Heart right ventricle (tissue), 16 donors: ENCODE results near the gene KAT2A. TPM values are rescaled to one million over a fixed set of nuclear protein-coding genes. Genes with fewer than 3 reads are reported as not detected.
"Not testable (repeated sequence)": the region's sequence is repeated elsewhere in the genome, so short reads cannot be mapped to it uniquely, and the experiment has no call there.

Experiments
- ATAC-seq, 8 donors: fragments of 200-7000 bp; cut with Tn5 transposase; one replicate each; pipeline ENCODE4 v1.9.1; 2020; ENCODE audit warnings: mild to moderate bottlenecking in 8 of 8, moderate library complexity in 8 of 8, moderate number of reproducible peaks in 1 of 8
- DNase-seq, 2 donors: peaks; one replicate each; pipeline ENCODE4 v3.0.0-alpha.2; 2020
- H3K27ac ChIP-seq, 10 donors: fragments of 200-600 bp; sonication (generic) in 2 of 10; one replicate each; pipeline versions ENCODE4 v1.5.0 to v1.8.0; 2020 to 2022; ENCODE audit warnings: mild to moderate bottlenecking in 3 of 10
- H3K27me3 ChIP-seq, 7 donors: fragments of 200-600 bp; one replicate each; pipeline ENCODE4 v1.8.0; 2021 to 2022; ENCODE audit warnings: mild to moderate bottlenecking in 2 of 7
- H3K36me3 ChIP-seq, 9 donors: fragments of 200-600 bp; sonication (generic) in 1 of 9; one replicate each; pipeline versions ENCODE4 v1.5.0 to v1.8.0; 2020 to 2022; ENCODE audit warnings: mild to moderate bottlenecking in 2 of 9
- H3K4me1 ChIP-seq, 9 donors: fragments of 200-600 bp; sonication (generic) in 1 of 9; one replicate each; pipeline versions ENCODE4 v1.5.0 to v1.8.0; 2020 to 2022; ENCODE audit warnings: mild to moderate bottlenecking in 4 of 9
- H3K4me3 ChIP-seq, 10 donors: fragments of 200-600 bp; sonication (generic) in 2 of 10; one replicate each; pipeline versions ENCODE4 v1.5.0 to v1.8.0; 2020 to 2022; ENCODE audit warnings: mild to moderate bottlenecking in 7 of 10, moderate library complexity in 2 of 10
- H3K9me3 ChIP-seq, 11 donors: fragments of 200-600 bp in 10 of 11; sonication (generic) in 2 of 11; one replicate each; pipeline versions ENCODE4 v1.5.0 to v1.8.0; 2013 to 2022; ENCODE audit warnings: mild to moderate bottlenecking in 2 of 11, control low read depth in 1 of 11, moderate library complexity in 1 of 11
- CTCF ChIP-seq, 9 donors: fragments of 200-600 bp; sonication (generic) in 2 of 9; IDR thresholded peaks; one replicate each; pipeline versions ENCODE4 v1.5.0 to v1.8.0; 2021 to 2022; ENCODE audit warnings: antibody characterized with exemption in 9 of 9, mild to moderate bottlenecking in 5 of 9, moderate library complexity in 1 of 9
- WGBS, 2 donors: extraction: QIAGEN DNeasy Blood & Tissue Kit; methylation state at CpG; one replicate each; pipeline ENCODE4 v1.1.7; 2013; ENCODE audit warnings: inconsistent platforms in 1 of 2; 5-methylcytosine and 5-hydroxymethylcytosine counted together
- intact Hi-C, 10 donors: fragments of 100-400 bp; cut with DNase I; formaldehyde crosslinking; loops; one replicate each; pipeline versions ENCODE4 v1.11.1 to v1.14.2; 2022
- polyA plus RNA-seq, 2 donors: library from polyadenylated mRNA; stranded (reverse); fragments of 200-250 nt; gene quantifications; one replicate each; pipeline ENCODE4 v1.2.3, GENCODE V29; 2013
- total RNA-seq, 10 donors: library from RNA; stranded (reverse); fragmentation: NEBNext Ultra II Directional in 3 of 10; extraction: Animal tissue kit (Norgen Biotek cat#: 25700) in 3 of 10; gene quantifications; one replicate each; pipeline versions ENCODE4 v1.2.1 to v1.2.4, GENCODE V29; 2021 to 2023
- donor health status: Arrhythmogenic right ventricular cardiomyopathy.
- donor health status: ischemic (EF 13 %, LVEDD 7.1; RV severe dilation, severe dysfunction).
- donor health status: healthy with polysubstance abuse.
- donor health status: DM: no; HTN: yes; CAD: no.
- donor health status: DM: no; HTN: no; CAD: no.
- donor health status: ischemic (EF 25% LVEDD 6.9; RV normal size, moderate dysfunction).
- donor health status: ischemic (EF 25% LVEDD 5.7; RV mildly dilated, moderate dysfunction).
- donor health status: healthy.
- donor health status: DM: yes; HTN: yes; CAD: no.
- donor health status: Ischemic cardiomyopathy.
- donor health status: ischemic (EF 35%, LVEDD 5.7; RV mildly dilated, moderate dysfunction).
- donor health status: nonischemic (EF 11% LVEDD 7.7; RV severe dilation, severe dysfunction).
- donor health status: DM: yes; HTN: yes; CAD: no.
- donor health status: PGD.
- donor health status: ischemic (EF 29% LVEDD 5.4; RV normal size, mild dysfunction).
- donor health status: nonischemic (EF 23%, LVEDD 6.1; RV moderate dilation, normal function).

The KAT2A gene
- total and polyA plus RNA-seq, 12 donors: 9.3 to 118 (median 15.0) TPM

GRCh38 chr17:42142371-42142896 is 21.3 kb upstream of the KAT2A start:
- intact Hi-C loops: no loop called here
- ATAC-seq (peak; percentile 12 to 90 (median 74)), DNase-seq (no peak)
- H3K4me1 ChIP-seq: peaks cover 24 to 66% (median 54%) of the 10 kb centered on the region in 9 donors
- H3K9me3 ChIP-seq: no peaks in the 10 kb centered on the region
- no peak overlapping the region for H3K4me3 ChIP-seq
- H3K36me3 ChIP-seq: peaks cover 0 to 79% (median 8%) of the 10 kb centered on the region in 9 donors
- 43 to 58% methylated on average over 7 of the region's 7 CpGs for WGBS, 2 donors
- no peaks in the 10 kb centered on the region for H3K27me3 ChIP-seq
- no peak for TF ChIP-seq CTCF (IDR thresholded peaks at IDR 0.05)
- peak overlapping the region in 8 of 10 donors; percentile 25 to 70 (median 44) for H3K27ac ChIP-seq

- DNase-seq (no peak), ATAC-seq (peak in 3 of 8 donors; percentile 29 to 34 (median 30))
- 59 to 77% methylated on average over 8 of the region's 8 CpGs for WGBS, 2 donors
- Histone ChIP-seq H3K4me3 (no peak overlapping the region), H3K36me3 (peaks cover 0 to 79% (median 8%) of the 10 kb centered on the region in 9 donors), H3K27ac (peak overlapping the region in 7 of 10 donors; percentile 31 to 70 (median 41)), H3K27me3 (no peaks in the 10 kb centered on the region), H3K4me1 (peaks cover 24 to 77% (median 65%) of the 10 kb centered on the region in 9 donors), H3K9me3 (no peaks in the 10 kb centered on the region)
- intact Hi-C loops: no loop called here
- TF ChIP-seq CTCF (IDR thresholded peaks at IDR 0.05): no peak
These were observed 20.2 kb upstream of the KAT2A start for GRCh38 chr17:42141382-42141781.

- H3K4me3 ChIP-seq, intact Hi-C loops, ATAC-seq, H3K27me3 ChIP-seq, H3K9me3 ChIP-seq, DNase-seq: not testable (repeated sequence)
- 98% methylated on average over 7 of the region's 7 CpGs for WGBS, 2 donors
- H3K27ac ChIP-seq: peak overlapping the region in 4 of 10 donors; percentile 2 to 36 (median 20)
- H3K4me1 ChIP-seq: peaks cover 27 to 84% (median 72%) of the 10 kb centered on the region in 9 donors
- H3K36me3 ChIP-seq: peaks cover 0 to 72% (median 5%) of the 10 kb centered on the region in 9 donors
These were observed 19.5 kb upstream of the KAT2A start for GRCh38 chr17:42140690-42141089.

- H3K4me3 ChIP-seq: no peak overlapping the region
- H3K9me3 ChIP-seq: no peaks in the 10 kb centered on the region
- intact Hi-C loops: no loop called here
- WGBS, 2 donors: 66% methylated on average over 7 of the region's 7 CpGs
- ATAC-seq: peak in 6 of 8 donors; percentile 11 to 42 (median 28)
- TF ChIP-seq CTCF (IDR thresholded peaks at IDR 0.05): no peak
- DNase-seq: no peak
- no peaks in the 10 kb centered on the region for H3K27me3 ChIP-seq
- peaks cover 0 to 66% (median 0%) of the 10 kb centered on the region in 9 donors for H3K36me3 ChIP-seq
- peaks cover 35 to 100% (median 86%) of the 10 kb centered on the region in 9 donors for H3K4me1 ChIP-seq
- peak overlapping the region in 7 of 10 donors; percentile 21 to 71 (median 32) for H3K27ac ChIP-seq
These were observed 17.8 kb upstream of the KAT2A start for GRCh38 chr17:42138749-42139492.
